ENCODE results near the gene OR4K15. TPM values are rescaled to one million over a fixed set of nuclear protein-coding genes. Genes with fewer than 3 reads are reported as not detected.
"Not testable (repeated sequence)": the region's sequence is repeated elsewhere in the genome, so short reads cannot be mapped to it uniquely, and the experiment has no call there.

Gene OR4K15, protein sequence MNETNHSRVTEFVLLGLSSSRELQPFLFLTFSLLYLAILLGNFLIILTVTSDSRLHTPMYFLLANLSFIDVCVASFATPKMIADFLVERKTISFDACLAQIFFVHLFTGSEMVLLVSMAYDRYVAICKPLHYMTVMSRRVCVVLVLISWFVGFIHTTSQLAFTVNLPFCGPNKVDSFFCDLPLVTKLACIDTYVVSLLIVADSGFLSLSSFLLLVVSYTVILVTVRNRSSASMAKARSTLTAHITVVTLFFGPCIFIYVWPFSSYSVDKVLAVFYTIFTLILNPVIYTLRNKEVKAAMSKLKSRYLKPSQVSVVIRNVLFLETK
- not detected for total RNA-seq

DNA sequence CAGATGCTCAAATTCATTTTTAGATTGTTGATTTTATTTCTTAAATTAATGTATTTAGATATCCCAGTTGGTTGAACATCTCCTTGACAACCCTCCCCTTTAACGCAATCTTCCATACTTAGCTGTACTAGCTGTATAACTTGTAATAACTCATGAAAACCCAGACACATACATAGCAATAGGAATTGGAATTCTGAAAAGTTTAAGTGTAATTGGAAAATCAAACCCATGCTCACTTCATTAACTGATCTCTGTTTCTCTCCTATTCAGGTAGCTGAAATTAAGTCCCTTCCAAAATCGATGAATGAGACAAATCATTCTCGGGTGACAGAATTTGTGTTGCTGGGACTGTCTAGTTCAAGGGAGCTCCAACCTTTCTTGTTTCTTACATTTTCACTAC is at the start of gene OR4K15:
OR4K15 (plus strand) TSS at position 301 of the 400 bp plus-strand sequence; CDS start at position 301, 0 bp downstream.
- no peak for DNase-seq
- Mint-ChIP-seq H3K4me3 (no peak within 1 kb of the TSS), H3K27me3 (no peaks in the 10 kb centered on the region), H3K27ac (no peak within 1 kb of the TSS), H3K36me3 (no peaks in the 10 kb centered on the region), H3K4me1 (peaks cover 9% of the 10 kb centered on the region), H3K9me3 (ENCODE audit: low read depth) (no peaks in the 10 kb centered on the region)
- no peak for ATAC-seq
- CTCF ChIA-PET = no interaction called here

DNA sequence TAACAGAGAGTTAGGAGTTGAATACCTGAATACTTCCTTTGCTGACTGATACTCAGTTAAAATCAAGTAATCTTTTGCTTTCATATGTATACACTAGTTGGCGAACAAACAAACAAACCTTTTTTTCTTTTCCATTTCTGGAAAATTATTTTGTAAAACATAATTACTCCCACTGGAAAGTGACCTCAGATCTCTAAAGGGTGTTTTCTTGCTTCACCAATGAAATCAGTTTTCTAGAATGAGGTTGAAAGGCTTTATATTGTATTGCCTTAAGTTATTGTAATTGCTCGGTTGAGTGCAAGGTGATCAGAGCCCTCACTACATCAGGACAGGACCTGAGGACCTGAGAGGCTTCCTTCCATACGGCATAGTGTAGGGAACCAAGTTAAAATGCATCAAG is 44.8 kb upstream of the OR4K15 start, which contains the start of gene OR4K1:
OR4K1 (plus strand) TSS at position 301 of the 400 bp plus-strand sequence. CDS start 4,750 bp downstream, outside the sequence.
- DNase-seq (no peak), ATAC-seq (no peak)
- H3K9me3 Mint-ChIP-seq (ENCODE audit: low read depth) = no peaks in the 10 kb centered on the region
- no peak within 1 kb of the TSS for H3K27ac Mint-ChIP-seq
- H3K27me3 Mint-ChIP-seq = no peaks in the 10 kb centered on the region
- H3K4me1 Mint-ChIP-seq = no peaks in the 10 kb centered on the region
- H3K36me3 Mint-ChIP-seq = no peaks in the 10 kb centered on the region
- no peak within 1 kb of the TSS for H3K4me3 Mint-ChIP-seq
- CTCF ChIA-PET = no interaction called here

DNA sequence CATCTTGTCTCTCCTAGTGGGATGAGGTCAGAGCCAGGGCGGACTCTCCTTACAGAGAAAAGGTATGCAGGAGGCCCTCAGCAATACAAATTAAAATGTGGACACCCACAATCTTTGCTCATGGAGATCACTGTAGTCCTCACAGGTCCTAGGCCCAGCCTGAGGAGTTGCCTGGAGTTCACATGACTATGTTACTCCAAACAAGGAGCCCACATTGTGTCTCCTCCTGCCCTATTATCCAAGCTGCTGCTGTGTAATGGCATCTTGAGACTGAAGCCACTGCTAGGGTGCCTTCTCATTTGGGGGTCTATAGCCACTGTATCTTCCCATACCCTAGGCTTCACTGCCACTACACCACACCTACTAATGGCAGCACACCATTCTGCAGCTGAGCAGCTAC is 33.7 kb upstream of the OR4K15 start:
- Mint-ChIP-seq H3K4me3 (no peak overlapping the region), H3K4me1 (no peaks in the 10 kb centered on the region), H3K27me3 (no peaks in the 10 kb centered on the region), H3K27ac (no peak overlapping the region), H3K36me3 (no peaks in the 10 kb centered on the region), H3K9me3 (ENCODE audit: low read depth) (no peaks in the 10 kb centered on the region)
- DNase-seq (no peak), ATAC-seq (no peak)
- CTCF ChIA-PET = no interaction called here

DNA sequence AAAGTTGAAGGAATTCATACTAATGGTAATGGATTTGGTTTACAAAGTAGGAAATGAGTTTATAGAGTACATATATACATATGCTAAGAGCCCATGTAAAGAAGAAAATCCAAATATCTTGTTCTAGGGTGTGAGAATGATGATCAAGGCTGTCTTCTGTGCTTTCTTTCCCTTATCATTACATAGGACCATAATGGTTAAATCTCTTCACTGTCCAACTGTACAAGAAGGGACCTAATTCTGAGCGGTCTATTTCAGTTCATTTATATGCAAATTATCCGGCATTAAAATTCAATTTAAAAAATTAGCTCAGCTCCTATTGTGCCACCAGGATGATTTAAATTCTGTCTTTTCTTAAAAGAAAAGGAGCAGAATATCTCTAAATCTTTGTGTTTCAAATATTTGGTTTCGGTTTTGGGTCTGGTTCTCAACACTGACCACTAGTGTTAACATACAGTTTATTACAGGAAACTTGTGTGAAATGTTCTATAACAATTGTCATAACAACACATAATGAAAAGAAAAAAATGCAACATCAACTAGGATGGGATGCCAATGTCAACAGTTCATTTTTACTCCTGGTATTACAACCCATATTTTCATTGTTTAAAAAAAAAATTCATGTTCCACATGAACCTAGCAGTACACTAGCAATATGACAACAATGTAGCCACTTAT is 27.8 kb upstream of the OR4K15 start:
- H3K4me3 Mint-ChIP-seq = no peak overlapping the region

DNA sequence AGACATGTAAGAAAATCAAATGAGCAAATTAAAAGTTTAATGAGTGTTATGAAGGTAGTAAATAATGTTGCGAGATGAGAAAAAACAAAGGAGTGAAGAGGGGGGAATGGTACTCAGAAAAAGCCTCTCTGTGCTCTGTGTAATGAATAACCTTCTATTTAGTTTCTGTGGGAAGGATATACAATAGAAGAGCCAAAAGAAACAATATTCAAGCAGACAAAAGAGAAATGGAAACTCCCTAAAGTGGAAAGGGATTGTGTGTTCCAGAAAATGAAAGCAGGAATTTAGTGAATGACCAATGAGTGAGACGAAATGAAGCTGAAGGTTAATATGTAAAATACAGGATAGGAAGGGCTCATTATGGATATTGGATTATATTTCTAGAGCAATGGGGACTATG is 26.2 kb upstream of the OR4K15 start:
- Mint-ChIP-seq H3K4me1 (no peaks in the 10 kb centered on the region), H3K27me3 (no peaks in the 10 kb centered on the region), H3K9me3 (ENCODE audit: low read depth) (no peaks in the 10 kb centered on the region), H3K4me3 (no peak overlapping the region), H3K36me3 (no peaks in the 10 kb centered on the region), H3K27ac (no peak overlapping the region)
- ATAC-seq (no peak), DNase-seq (no peak)
- CTCF ChIA-PET = no interaction called here

More for the DNA sequence above, 27.8 kb upstream of the OR4K15 start:
- no peaks in the 10 kb centered on the region for H3K4me1 Mint-ChIP-seq
- no peaks in the 10 kb centered on the region for H3K36me3 Mint-ChIP-seq
- ATAC-seq (no peak), DNase-seq (no peak)
- no peak overlapping the region for H3K27ac Mint-ChIP-seq
- H3K27me3 Mint-ChIP-seq = no peaks in the 10 kb centered on the region
- CTCF ChIA-PET = no interaction called here
- no peaks in the 10 kb centered on the region for H3K9me3 Mint-ChIP-seq (ENCODE audit: low read depth)

DNA sequence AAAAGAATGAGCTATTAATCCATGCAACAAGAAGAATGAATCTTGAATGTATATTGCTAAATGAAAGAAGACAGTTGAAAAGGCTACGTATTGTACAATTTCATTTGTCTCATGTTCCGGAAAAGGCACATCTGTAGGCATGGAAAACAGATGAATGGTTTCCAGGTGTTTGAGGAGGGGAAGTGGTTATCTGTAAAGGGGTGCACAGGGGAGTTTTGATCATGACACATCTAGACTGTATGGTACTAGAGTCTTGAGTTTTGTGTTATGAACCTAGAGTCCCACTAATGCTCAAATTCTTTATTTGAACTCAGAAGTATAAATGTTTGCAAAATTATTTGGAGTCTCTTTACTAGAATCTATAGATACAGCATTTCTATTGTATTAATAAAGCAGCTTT is 5.7 kb upstream of the OR4K15 start:
- H3K36me3 Mint-ChIP-seq; ATAC-seq; CTCF ChIA-PET; H3K4me3 Mint-ChIP-seq; H3K27me3 Mint-ChIP-seq; DNase-seq; H3K27ac Mint-ChIP-seq; H3K9me3 Mint-ChIP-seq (ENCODE audit: low read depth); H3K4me1 Mint-ChIP-seq: not testable (repeated sequence)

DNA sequence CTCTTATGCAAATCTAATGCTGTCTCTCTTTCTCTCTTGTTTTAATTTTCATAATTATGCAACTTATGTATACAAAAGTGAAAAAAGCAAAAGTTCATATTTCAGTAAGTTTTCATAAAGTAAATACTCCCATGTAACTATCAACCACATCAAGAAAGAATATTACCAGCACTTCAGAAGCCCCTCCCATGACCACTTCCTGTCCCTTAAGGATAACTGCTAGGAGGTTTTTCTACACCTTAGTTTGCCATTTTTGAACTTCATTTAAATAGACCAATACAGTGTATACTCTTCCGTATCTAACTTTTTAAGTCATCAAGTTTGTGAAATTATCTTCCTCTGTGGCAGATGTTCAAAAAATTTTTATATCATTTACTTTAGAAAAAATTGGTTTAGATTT is 547 bp upstream of the OR4K15 start:
- no peaks in the 10 kb centered on the region for H3K36me3 Mint-ChIP-seq
- ATAC-seq (no peak), DNase-seq (no peak)
- H3K9me3 Mint-ChIP-seq (ENCODE audit: low read depth) = no peaks in the 10 kb centered on the region
- H3K27me3 Mint-ChIP-seq = no peaks in the 10 kb centered on the region
- no peak overlapping the region for H3K4me3 Mint-ChIP-seq
- CTCF ChIA-PET = no interaction called here
- H3K4me1 Mint-ChIP-seq = peaks cover 9% of the 10 kb centered on the region
- no peak overlapping the region for H3K27ac Mint-ChIP-seq

DNA sequence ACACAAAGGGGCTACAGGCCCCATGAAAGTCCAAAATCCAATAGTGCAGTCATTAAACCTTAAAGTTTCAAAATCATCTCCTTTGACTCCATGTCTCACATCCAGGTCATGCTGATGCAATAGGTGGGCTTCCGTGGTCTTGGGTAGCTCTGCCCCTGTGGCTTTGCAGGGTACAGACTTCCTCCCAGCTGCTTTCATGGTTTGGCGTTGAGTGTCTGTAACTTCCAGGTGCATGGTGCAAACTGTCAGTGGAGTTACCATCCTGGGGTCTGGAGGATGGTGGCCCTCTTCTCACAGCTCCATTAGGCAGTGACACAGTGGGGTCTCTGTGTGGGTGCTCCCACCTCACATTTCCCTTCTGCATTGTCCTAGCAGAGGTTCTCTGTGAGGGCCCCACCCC is 18.0 kb downstream of the OR4K15 start:
- H3K9me3 Mint-ChIP-seq (ENCODE audit: low read depth) = peaks cover 3% of the 10 kb centered on the region
- DNase-seq (no peak), ATAC-seq (no peak)
- no peak overlapping the region for H3K27ac Mint-ChIP-seq
- no peaks in the 10 kb centered on the region for H3K36me3 Mint-ChIP-seq
- no peaks in the 10 kb centered on the region for H3K27me3 Mint-ChIP-seq
- H3K4me1 Mint-ChIP-seq = no peaks in the 10 kb centered on the region
- no peak overlapping the region for H3K4me3 Mint-ChIP-seq
- CTCF ChIA-PET = no interaction called here

DNA sequence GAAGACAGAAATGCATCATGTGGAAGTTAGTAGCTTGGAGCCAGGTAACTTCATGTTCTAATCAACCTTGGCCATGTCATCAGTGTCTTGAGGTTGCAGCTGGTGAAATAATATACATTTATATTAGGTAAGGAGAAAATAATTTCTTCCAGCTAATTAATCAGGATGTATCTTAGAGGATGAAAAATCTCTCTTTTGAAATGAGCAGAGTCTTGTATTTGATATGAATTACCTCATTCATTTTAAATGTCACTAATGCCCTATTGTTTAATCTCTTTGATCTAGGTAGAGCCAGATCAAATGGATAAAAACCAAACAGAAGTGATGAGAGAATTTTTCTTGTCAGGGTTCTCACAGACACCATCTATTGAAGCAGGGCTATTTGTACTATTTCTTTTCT is 26.5 kb downstream of the OR4K15 start, which contains the start of gene OR4Q2:
OR4Q2 (plus strand) TSS at position 301 of the 400 bp plus-strand sequence.
- peaks cover 4% of the 10 kb centered on the region for H3K9me3 Mint-ChIP-seq (ENCODE audit: low read depth)
- DNase-seq = no peak
- H3K27ac Mint-ChIP-seq = no peak within 1 kb of the TSS
- CTCF ChIA-PET = no interaction called here
- no peaks in the 10 kb centered on the region for H3K36me3 Mint-ChIP-seq
- ATAC-seq = no peak
- H3K27me3 Mint-ChIP-seq = no peaks in the 10 kb centered on the region
- H3K4me3 Mint-ChIP-seq = no peak within 1 kb of the TSS
- no peaks in the 10 kb centered on the region for H3K4me1 Mint-ChIP-seq

DNA sequence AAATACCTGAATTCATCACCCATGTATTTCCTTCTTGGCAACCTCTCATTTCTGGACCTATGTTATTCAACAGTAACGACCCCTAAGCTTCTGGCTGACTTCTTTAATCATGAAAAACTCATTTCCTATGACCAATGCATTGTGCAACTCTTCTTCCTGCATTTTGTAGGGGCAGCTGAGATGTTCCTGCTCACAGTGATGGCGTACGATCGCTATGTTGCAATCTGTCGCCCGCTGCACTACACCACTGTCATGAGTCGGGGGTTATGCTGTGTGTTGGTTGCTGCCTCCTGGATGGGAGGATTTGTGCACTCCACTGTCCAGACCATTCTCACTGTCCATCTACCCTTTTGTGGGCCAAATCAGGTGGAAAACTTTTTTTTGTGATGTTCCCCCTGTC is 26.9 kb downstream of the OR4K15 start:
- Mint-ChIP-seq H3K4me1 (no peaks in the 10 kb centered on the region), H3K4me3 (no peak overlapping the region), H3K27me3 (no peaks in the 10 kb centered on the region), H3K36me3 (no peaks in the 10 kb centered on the region), H3K27ac (no peak overlapping the region), H3K9me3 (ENCODE audit: low read depth) (peaks cover 4% of the 10 kb centered on the region)
- CTCF ChIA-PET = no interaction called here
- DNase-seq = no peak
- ATAC-seq = no peak

DNA sequence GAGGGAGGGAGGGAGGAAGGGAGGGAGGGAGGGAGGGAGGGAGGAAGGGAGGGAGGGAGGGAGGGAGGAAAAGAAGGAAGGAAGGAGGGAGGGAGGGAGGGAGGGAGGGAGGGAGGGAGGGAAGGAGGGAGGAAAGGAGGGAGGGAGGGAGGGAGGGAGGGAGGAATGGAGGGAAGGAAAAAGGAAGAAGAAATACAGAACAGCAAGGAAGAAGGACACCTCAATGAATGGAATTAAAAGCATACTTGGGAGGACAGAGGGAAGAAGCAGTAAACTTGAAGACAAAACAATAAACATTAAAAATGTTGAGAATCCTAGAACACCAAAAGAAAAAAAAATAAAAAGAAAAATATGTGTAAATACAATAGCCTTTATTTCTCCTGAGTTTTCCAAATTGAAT is 32.8 kb downstream of the OR4K15 start:
- Mint-ChIP-seq H3K4me1 (no peaks in the 10 kb centered on the region), H3K27ac (no peak overlapping the region), H3K4me3 (no peak overlapping the region), H3K9me3 (ENCODE audit: low read depth) (peaks cover 6% of the 10 kb centered on the region), H3K27me3 (no peaks in the 10 kb centered on the region), H3K36me3 (no peaks in the 10 kb centered on the region)
- CTCF ChIA-PET = no interaction called here
- no peak for ATAC-seq
- DNase-seq = no peak

DNA sequence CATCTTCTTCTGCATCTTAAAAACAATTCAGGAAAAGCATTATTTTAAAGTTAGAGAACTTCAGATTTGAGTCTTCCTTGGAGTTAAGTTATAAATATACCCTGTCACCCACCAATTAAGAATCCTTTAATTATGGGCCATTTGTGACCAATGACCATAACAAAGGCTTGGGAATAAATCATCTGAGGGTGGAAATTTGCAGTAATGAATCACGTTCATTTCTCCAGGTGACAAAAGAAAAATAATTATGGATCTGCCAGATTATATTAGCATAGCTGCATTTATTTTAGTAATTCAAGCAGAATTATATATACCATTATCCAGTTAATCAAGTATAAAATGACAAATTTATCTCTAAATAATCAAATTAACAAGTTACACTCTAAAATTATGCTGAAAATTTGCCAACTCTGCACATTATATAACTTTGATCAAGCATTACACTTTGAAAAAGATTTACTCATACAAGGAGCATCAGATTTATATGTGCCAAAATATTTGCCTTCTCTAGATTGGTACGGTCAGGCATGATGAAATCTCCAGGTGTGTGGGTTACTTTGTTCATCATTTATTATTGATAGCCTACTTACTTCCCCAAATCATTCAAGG is 44.0 kb downstream of the OR4K15 start, which contains the start of gene OR4K14:
OR4K14 (minus strand) TSS at position 51 of the 609 bp plus-strand sequence. CDS start 4,114 bp downstream, outside the sequence.
- Mint-ChIP-seq H3K4me3 (no peak within 1 kb of the TSS), H3K4me1 (no peaks in the 10 kb centered on the region), H3K9me3 (ENCODE audit: low read depth) (no peaks in the 10 kb centered on the region), H3K27me3 (no peaks in the 10 kb centered on the region), H3K36me3 (no peaks in the 10 kb centered on the region), H3K27ac (no peak within 1 kb of the TSS)
- DNase-seq (no peak), ATAC-seq (no peak)
- CTCF ChIA-PET = no interaction called here
